ENCODE measurements around the gene PLA2G4A.

DNA sequence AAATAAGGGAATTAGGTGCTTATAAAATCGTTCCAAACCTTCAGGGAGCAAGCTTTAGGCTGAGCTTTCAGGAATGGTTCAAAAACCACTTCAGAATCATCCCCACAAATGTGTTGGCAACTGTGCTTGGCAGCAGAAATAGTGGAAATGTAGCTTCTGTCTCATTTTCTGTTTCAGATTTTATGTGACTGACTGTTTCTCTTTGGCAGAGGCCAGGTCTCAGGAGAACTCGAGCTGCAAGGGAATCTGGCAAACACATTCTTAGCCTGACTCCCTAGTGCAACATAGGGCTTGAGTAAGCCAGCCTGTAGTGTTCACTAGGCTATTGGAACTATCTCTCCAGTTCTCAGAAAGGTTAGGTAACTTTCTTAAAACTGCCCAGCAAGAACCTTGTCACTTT is 128.6 kb downstream of the PLA2G4A start:
- TF ChIP-seq CTCF (IDR thresholded peaks at IDR 0.05) = no peak
- no peak for TF ChIP-seq POLR2A (IDR thresholded peaks at IDR 0.05)

Measured in adrenal gland (tissue), 5 donors.